Measurements from ENCODE around the gene FGFR1OP2.

GRCh38 chr12:26954027-26954426 is 15.8 kb downstream of the FGFR1OP2 start:
- TF ChIP-seq CTCF (IDR thresholded peaks at IDR 0.05), result no peak
- TF ChIP-seq POLR2A (IDR thresholded peaks at IDR 0.05), result no peak

Data from body of pancreas (tissue), 4 donors.